B cell (primary cell): ENCODE results near the gene RNF4.

Experiments
- CTCF ChIP-seq: fragments of 200-600 bp; IDR thresholded peaks from one replicate; pipeline ENCODE4 v1.8.0; 2022; ENCODE audit warnings: antibody characterized with exemption, mild to moderate bottlenecking
- EZH2 ChIP-seq: IDR thresholded peaks from 2 replicates; pipeline ENCODE4 v1.6.1; 2012; ENCODE audit warnings: borderline replicate concordance, low read depth, mild to moderate bottlenecking, moderate library complexity, low read length; ENCODE audit not compliant: insufficient read depth, poor library complexity, severe bottlenecking

DNA sequence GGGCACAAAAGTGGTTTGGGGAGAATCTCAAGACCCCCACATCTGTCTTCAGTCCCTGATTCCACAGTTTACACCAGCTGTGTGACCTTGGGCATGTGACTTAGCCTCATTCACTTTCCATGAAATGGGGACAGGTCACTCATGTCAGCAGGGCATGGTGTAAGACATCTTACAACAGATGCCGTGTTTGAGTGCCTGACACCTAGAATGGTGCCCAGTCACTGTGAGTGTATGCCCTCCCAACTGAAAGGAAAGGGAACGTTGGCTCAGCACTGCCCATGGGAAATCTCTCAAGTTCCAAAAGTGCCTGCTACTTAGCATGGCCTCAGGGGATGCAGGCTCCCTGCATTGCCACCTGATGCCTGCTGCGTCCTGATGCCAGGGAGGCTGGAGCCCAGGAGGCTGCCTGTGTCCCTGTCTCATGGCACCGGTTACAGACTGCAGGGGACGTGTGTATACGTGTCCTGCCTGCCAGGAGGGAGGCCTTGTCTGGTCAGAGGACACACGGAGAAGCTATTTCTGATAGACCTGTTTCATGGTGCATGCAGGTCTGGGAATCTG, 32.2 kb downstream of the RNF4 start:
- TF ChIP-seq CTCF, result no peak
- no peak for TF ChIP-seq EZH2
